Neuron (in vitro differentiated cells): ENCODE measurements around the gene KCNIP3.

ENCODE experiments used
- H2AFZ ChIP-seq: one replicate; pipeline ENCODE4 v1.6.1; 2013; ENCODE audit warnings: low read depth, mild to moderate bottlenecking, inconsistent platforms, low read length, moderate library complexity
- H3K27me3 ChIP-seq: one replicate; pipeline ENCODE4 v1.6.1; 2013; ENCODE audit warnings: low read length; ENCODE audit not compliant: insufficient read depth
- H3K36me3 ChIP-seq: one replicate; pipeline ENCODE4 v1.6.1; 2013; ENCODE audit warnings: low read length; ENCODE audit not compliant: insufficient read depth
- H3K4me1 ChIP-seq: one replicate; pipeline ENCODE4 v1.6.1; 2013; ENCODE audit warnings: low read length; ENCODE audit not compliant: insufficient read depth
- H3K4me3 ChIP-seq: 2 replicates; pipeline ENCODE4 v1.5.1; 2013; ENCODE audit warnings: mild to moderate bottlenecking, low read length, moderate library complexity
- H3K9me3 ChIP-seq: one replicate; pipeline ENCODE4 v1.6.1; 2013; ENCODE audit warnings: low read length

KCNIP3 gene

DNA sequence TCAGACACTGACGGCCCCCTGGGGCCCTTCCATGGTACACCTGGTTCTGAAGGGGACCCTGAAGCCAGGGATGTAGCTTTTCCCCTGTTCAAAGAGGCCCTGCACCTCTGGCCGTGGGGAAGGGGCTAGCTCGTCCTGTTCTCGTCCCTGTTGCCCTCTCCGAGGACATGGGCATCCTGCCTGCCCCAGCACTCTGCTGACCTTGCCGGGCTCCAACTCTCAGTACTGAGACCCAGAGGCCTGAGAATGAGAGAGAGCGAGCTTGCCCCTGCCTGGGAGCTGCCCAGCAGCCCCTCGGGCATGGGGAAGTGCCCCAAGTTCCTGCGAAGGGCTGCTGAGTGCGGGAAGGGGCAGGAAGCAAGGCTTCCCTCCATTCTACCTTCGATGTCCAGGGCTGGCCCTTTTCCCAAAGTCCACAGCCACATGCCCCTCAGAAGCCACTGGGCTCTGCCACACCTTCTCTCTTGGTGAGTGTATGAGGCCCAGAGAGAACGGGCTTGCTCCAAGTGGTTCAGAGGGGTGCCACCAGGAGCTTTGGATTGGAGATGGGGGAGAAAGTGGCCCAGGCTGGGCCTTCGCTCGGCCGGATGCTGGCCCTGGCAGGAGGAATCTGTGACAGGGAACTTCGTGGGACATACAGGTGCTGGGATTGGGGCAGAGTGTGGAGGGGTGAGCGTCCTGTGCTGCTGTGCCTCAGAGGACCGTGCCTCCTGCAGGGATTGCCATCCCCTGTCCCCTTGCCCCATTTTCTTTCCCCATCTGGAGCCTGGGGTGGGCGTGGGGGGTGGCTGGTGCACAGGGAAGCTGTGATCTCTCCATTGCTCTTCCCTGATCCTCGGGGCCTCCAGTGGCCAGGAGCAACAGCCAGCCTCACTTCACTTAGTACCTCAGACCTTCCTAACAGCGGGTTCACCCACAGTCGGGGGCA lies 50.8 kb downstream of the KCNIP3 start:
- no peak overlapping the region for H2AFZ ChIP-seq
- H3K9me3 ChIP-seq = no peaks in the 10 kb centered on the region
- H3K4me1 ChIP-seq = peaks cover 4% of the 10 kb centered on the region
- H3K36me3 ChIP-seq = no peaks in the 10 kb centered on the region
- H3K4me3 ChIP-seq = no peak overlapping the region
- H3K27me3 ChIP-seq = peaks cover 64% of the 10 kb centered on the region

DNA sequence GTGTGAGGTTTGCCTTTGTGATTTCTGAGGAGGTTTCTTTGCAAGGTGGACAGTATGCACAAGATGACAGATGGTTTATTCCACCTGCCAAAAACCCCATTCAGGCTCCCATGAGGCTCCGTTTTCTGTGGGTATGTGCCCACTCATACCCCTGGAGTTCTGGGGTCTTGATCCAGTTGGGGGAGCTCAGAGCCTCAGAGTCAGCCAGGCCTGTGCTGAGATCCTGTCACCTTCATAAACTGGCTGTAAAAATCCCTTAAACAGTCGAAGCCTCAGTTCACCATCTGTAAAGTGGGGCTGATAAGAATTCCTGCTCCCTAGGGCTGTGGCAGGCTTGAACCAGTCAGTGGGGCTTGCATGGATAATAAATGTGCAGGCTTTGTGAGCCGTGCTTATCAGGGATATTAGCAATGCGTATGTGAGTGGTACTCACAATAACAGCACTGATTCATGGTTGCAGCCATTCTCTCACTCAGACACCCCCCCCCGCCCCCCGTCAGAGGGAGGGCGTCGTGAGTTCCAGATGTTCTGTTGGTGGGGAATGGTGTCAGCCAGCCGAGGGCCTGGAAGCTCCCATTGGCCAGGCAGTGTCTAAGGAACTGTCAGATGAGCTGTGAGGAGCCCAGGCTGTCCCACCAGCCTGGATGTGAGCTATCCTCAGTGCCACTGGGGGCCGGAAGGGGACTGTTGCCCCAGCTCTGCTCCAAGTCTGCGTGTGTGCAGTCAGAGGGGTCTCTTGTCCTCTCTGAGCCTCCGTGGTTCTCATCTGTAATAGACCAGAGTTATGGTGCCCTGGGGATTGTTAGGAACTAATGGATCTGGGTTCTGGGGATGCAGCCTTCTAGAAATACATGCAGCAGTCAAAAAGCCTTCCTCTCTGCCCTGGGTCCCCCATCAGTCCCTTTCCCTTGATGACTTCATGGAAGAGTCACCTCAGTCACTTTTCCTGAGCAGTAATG lies 51.7 kb downstream of the KCNIP3 start:
- Histone ChIP-seq H2AFZ (no peak overlapping the region), H3K4me1 (peaks cover 4% of the 10 kb centered on the region), H3K27me3 (peaks cover 56% of the 10 kb centered on the region), H3K9me3 (no peaks in the 10 kb centered on the region), H3K4me3 (no peak overlapping the region), H3K36me3 (no peaks in the 10 kb centered on the region)

DNA sequence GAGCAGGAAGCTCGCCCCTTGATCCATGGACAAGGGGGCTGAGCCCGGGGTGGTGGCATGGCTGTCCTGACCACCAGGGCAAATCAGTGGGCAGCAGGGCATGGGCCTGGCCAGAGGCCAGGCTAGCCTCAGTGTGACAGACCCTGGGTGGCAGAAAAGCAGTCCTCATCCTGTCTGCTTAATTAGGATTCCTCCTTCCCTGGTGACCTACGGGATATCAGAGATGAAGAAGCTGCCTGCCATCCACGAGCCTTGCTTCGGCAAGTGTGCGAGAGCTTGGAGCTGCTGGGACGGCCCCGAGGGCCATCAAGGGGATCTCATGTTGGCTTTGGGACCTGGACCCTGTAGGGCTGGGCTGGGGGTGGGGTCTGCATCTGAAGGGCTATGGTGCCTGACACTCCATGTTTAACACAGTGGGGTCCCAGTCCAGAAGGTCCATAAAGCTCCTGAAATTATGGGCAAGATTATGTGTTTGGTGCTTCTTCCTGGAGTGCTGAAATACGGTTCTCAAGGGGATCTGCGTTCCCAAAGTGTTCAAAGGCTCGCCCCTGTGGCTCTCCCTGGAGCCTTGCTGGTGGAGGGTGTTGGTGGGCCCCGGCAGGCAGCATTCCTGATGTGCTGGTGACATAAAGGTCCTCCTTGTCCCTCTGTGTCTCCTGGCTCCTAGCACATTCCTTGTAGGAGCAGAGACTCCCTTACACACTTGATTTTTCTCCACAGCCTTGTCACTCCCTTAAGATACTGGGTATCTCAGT lies 52.6 kb downstream of the KCNIP3 start:
- peaks cover 51% of the 10 kb centered on the region for H3K27me3 ChIP-seq
- H3K4me1 ChIP-seq = peaks cover 4% of the 10 kb centered on the region

DNA sequence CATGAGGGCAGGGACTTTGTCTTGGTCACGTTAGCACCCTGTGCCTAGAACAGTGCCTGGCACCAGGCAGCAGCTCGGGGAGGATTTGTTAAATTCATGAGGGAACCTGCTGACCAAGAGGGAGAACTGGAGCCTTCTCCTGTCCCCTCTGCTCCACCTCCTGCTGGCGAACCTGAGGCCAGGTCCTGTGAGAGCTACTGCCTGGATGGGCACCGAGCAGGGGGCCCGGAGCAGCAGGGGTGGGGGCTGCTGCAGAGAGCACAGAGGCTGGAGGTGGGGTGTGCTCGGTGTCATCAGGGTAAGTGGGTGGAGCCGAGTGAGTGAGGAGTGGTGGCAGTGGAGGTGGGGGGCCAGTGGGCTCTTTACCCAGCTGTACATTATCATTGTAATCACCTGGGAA lies 53.2 kb downstream of the KCNIP3 start:
- H3K9me3 ChIP-seq = no peaks in the 10 kb centered on the region
- H3K36me3 ChIP-seq = no peaks in the 10 kb centered on the region
- peaks cover 45% of the 10 kb centered on the region for H3K27me3 ChIP-seq
- peaks cover 4% of the 10 kb centered on the region for H3K4me1 ChIP-seq
- no peak overlapping the region for H3K4me3 ChIP-seq
- no peak overlapping the region for H2AFZ ChIP-seq

More for the DNA sequence above, 52.6 kb downstream of the KCNIP3 start:
- Histone ChIP-seq H2AFZ (no peak overlapping the region), H3K4me3 (no peak overlapping the region), H3K36me3 (no peaks in the 10 kb centered on the region), H3K9me3 (no peaks in the 10 kb centered on the region)

DNA sequence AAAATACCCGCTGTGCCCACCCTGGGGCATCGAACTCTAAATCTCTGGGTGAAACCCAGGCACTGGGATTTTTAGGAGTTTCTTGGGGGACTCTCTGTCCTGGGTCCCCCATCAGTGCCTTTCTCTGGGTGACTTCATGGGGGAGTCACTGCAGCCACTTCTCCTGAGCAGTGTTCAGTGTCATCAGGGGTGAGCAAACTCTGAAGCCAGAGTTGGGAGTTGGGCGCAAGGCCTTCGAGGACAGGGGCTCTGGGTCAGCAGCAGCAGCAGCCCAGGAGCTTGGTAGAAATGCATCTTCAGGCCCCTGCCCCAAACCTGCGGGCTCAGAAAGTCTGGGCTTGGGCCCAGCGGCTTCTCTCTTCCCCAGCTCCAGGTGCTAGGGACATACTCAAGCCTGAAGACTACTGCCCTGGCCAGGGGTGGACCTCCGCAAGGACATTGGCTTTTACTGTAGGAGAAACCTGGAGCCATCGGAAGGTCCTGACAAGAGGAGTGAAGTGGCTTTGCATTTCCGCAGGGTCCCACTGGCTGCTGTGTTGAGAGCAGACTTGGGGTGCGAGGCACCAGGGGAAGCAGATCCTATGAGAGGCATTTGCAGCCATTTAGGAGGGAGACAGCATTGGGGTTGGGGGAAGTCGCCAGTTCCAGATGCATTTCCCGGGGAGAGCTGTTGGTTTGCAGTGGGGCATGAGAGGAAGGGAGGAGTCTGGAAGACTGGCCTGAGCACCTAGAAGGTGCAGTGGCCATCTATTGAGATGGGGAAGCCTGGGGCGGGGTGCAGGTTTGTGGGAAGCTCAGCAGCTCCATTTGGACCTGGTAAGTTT lies 53.8 kb downstream of the KCNIP3 start:
- H3K4me3 ChIP-seq = no peak overlapping the region
- H3K9me3 ChIP-seq = no peaks in the 10 kb centered on the region
- peaks cover 44% of the 10 kb centered on the region for H3K27me3 ChIP-seq
- H3K4me1 ChIP-seq = peaks cover under 1% of the 10 kb centered on the region
- H3K36me3 ChIP-seq = no peaks in the 10 kb centered on the region
- H2AFZ ChIP-seq = no peak overlapping the region

DNA sequence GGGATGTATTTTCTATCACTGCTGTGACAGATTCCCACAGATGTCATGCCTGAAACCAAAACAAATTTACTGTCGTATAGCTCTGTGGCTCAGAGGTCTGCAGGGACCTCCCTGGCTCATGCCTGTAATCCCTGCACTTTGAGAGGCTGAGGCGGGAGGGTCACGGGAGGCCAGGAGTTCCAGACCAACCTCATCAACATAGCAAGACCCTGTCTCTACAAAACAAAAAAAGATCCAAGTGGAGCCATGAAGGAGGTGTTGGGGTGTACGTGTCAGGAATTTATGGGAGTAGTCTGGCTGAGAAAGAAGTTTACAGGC lies 54.4 kb downstream of the KCNIP3 start:
- no peaks in the 10 kb centered on the region for H3K4me1 ChIP-seq
- no peaks in the 10 kb centered on the region for H3K9me3 ChIP-seq
- peaks cover 44% of the 10 kb centered on the region for H3K27me3 ChIP-seq
- no peaks in the 10 kb centered on the region for H3K36me3 ChIP-seq
- H3K4me3 ChIP-seq = no peak overlapping the region
- no peak overlapping the region for H2AFZ ChIP-seq

DNA sequence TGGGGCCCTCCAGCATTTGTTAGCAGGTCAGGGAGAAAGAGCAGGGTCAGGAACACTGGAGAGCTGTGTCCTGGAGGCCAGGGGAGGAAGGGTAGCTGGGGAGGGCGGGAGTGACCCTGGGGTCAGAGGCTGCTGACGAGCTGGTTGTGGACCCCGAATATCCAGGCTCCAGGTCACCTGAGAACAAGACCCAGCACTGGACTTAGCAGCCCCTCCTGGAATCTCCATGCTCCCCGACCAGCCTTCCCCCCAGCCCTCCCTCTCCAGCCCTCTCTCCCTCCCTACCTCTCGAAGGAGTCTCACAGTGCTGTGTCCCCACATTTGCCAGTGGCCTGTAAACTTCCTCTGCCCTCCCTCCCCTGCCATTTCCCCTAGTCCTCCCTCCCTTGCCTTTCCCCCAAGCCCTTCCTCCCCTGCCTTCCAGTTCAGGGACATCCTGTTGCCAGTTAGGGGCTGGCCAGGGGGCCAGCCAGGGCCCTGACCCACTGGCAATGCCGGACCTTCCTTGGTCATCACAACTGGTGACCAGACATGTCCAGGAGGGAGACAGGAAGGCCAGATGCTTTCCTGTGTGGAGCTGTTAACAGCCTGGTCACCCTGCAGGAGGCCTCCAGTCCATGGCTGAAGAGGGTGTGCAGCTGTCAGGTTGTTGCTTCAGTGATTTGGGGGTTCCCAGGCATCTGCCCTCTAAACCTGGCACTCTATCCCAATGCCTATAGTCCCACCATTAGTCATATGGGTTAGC lies 55.3 kb downstream of the KCNIP3 start:
- Histone ChIP-seq H3K4me1 (no peaks in the 10 kb centered on the region), H3K36me3 (no peaks in the 10 kb centered on the region), H3K9me3 (no peaks in the 10 kb centered on the region), H3K27me3 (peaks cover 35% of the 10 kb centered on the region), H3K4me3 (no peak overlapping the region), H2AFZ (no peak overlapping the region)

DNA sequence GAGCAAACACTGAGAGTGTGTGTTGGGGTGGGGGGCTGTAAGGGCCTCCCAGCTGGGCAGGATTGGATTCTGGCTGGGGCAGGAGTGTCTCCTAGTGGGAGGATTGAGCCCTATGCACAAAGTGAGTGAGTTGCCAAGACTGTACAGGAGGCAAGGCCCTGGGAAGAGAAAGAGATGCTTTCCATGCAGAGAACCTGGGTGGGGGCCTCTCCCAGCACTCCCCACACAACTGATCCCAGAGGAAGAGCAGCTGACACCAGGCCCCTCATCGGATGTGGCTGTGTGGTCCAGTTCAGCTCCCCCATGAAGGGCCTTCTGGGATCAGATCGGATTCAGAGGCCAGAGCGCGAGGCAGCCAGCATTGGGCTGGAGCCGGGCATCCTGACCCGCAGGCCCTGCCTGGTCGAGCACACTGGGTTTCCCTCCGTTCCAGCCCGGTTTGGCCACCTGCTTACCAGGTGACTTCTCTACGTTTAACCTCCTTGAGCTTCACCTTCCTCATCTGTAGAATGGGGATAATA lies 56.0 kb downstream of the KCNIP3 start:
- H2AFZ ChIP-seq = no peak overlapping the region
- H3K9me3 ChIP-seq = no peaks in the 10 kb centered on the region
- H3K4me3 ChIP-seq = no peak overlapping the region
- H3K27me3 ChIP-seq = peaks cover 28% of the 10 kb centered on the region
- H3K4me1 ChIP-seq = no peaks in the 10 kb centered on the region
- H3K36me3 ChIP-seq = no peaks in the 10 kb centered on the region

DNA sequence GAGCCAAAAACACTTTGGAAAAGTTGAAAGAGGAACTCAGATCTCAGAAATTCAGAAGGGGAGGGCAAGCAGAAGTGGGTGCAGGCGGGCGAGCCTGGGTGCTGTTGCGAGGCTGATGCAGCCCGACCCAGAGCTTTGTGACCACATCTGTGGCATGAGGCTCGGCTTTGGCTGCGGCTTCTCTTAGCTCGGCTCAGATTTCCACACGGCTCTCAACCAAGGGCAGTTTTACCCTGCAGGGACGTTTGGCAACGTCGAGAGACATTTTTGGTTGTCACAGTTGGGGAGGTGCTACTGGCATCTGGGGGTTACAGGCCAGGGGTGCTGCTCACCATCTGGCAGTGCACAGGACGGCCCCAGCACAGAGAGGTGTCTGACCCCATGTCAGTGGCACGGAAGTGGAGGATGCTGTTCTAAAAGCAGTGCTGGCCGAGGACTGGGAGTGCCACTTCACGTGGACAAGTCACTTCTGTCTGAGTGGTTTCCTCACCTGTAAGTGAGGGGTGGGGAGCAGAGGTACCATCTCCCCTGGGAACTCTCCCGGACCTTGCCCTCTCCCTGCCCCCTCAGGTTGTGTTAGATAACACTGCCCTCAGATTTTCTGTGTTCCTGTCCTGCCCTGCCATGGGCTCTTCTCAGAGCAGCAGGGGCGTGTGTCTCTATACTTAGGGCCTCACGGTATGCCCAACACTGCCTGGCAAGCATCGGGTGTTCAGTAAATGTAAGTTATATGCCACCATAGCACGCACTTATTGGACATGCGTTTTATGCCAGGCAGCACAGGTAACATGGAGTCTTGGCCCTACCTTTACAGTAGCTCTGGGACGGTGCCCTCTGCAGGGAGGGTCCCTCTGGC lies 56.7 kb downstream of the KCNIP3 start:
- Histone ChIP-seq H3K36me3 (no peaks in the 10 kb centered on the region), H3K9me3 (no peaks in the 10 kb centered on the region), H3K27me3 (peaks cover 21% of the 10 kb centered on the region), H2AFZ (no peak overlapping the region), H3K4me3 (no peak overlapping the region), H3K4me1 (no peaks in the 10 kb centered on the region)

DNA sequence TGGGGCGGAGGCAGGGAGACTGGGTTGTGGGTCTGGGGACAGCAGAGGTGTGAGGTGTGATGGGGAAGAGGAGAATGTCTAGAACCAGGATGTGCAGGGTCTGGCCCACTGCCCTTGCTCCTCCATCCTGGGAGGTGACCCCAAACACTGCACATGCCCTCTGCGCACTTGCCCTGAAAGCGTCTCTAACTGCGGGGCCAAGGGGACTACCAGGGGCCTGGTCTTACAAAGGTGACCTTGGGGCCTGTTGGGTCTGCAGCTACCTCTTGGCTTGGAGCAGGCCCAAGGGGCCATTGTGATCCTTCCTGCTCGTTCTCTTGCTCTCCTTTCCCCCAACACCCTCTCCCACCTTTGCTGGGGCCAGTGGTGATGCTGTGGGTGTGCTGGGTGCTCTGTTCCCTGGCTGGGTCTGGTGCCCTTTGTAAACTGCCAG lies 57.3 kb downstream of the KCNIP3 start:
- Histone ChIP-seq H3K27me3 (peaks cover 16% of the 10 kb centered on the region), H3K4me3 (no peak overlapping the region), H3K9me3 (no peaks in the 10 kb centered on the region), H2AFZ (no peak overlapping the region), H3K36me3 (no peaks in the 10 kb centered on the region), H3K4me1 (no peaks in the 10 kb centered on the region)

DNA sequence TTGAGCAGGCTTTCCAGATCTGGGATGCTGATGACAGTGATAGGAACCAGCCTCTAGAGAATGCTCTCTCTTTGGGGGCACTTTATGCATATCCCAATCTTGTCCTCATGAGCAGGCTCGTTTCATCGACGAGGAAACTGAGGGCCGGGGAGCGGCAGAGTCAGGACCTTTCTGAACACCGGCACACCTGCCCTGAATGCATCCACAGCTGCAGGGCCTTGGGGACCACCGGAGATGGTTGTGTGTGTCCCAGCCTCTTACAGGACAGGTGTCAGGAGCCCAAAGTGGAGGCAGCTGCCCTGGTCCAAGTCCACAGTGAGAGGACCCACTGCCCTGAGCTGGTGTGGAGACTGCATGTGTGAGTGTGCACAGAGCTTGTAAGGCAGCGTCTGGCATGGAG lies 57.8 kb downstream of the KCNIP3 start:
- peaks cover 12% of the 10 kb centered on the region for H3K27me3 ChIP-seq
- H3K36me3 ChIP-seq = no peaks in the 10 kb centered on the region
- H3K4me3 ChIP-seq = no peak overlapping the region
- H3K4me1 ChIP-seq = no peaks in the 10 kb centered on the region
- no peaks in the 10 kb centered on the region for H3K9me3 ChIP-seq
- H2AFZ ChIP-seq = no peak overlapping the region
